ENCODE measurements around the gene GJB2. TPM values are rescaled to one million over a fixed set of nuclear protein-coding genes. Genes with fewer than 3 reads are reported as not detected.
A peak's percentile ranks its signal among the peaks of the same experiment; 100 is the strongest.

GJB2 gene
- total and polyA plus RNA-seq, 2 experiments from 2014 or later, result 0.11 to 0.20 TPM

- WGBS, 2 experiments (ENCODE audit: low coverage in 1 of 2, low lambda C conversion rate in 2 of 2, missing lambda C conversion rate in 2 of 2), result 37 to 50% methylated on average over 3 of the region's 3 CpGs
- Histone ChIP-seq H3F3A (ENCODE audit: insufficient read depth) (no peaks in the 10 kb centered on the region), H3K79me2 (ENCODE audit: insufficient read depth) (no peaks in the 10 kb centered on the region), H4K20me1 (ENCODE audit: insufficient read depth) (no peaks in the 10 kb centered on the region), H3K36me3 (ENCODE audit: low read depth) (no peaks in the 10 kb centered on the region), H3K9ac (no peak overlapping the region), H3K4me3 (no peak overlapping the region), H2AFZ (no peak overlapping the region), H3K27ac (no peak overlapping the region), H3K4me2 (ENCODE audit: unreplicated experiment) (no peak overlapping the region), H3K27me3 (replicated peaks; ENCODE audit: insufficient read depth) (peaks cover 10% of the 10 kb centered on the region; the same call in 1 of the 2 replicates), H3K4me1 (ENCODE audit: insufficient read depth) (no peaks in the 10 kb centered on the region), H3K9me3 (ENCODE audit: low read depth) (no peaks in the 10 kb centered on the region), H3K9me2 (ENCODE audit: insufficient read depth) (no peaks in the 10 kb centered on the region)
- in situ Hi-C loops (cut with MboI), result loop anchor here (25.0 kb wide), 2 partner anchors 506 to 656 kb away; no protein-coding TSS in a partner anchor
- DNase-seq, result no peak
- TF ChIP-seq EZH2 (IDR thresholded peaks at IDR 0.05; ENCODE audit: insufficient read depth, poor library complexity, severe bottlenecking) (no peak), EZH2phosphoT487 (IDR thresholded peaks at IDR 0.05; ENCODE audit: insufficient read depth, low read depth) (no peak)
Measured at GRCh38 chr13:20181188-20181587, 11.6 kb downstream of the GJB2 start.

GRCh38 chr13:20178156-20178555, 14.6 kb downstream of the GJB2 start:
- in situ Hi-C loops (cut with MboI), result loop anchor here (25.0 kb wide), 2 partner anchors 509 to 659 kb away; no protein-coding TSS in a partner anchor
- Histone ChIP-seq H3K4me3 (no peak overlapping the region), H3F3A (ENCODE audit: insufficient read depth) (0 out of 2 replicates have a peak, but pooled peaks cover 11% of the 10 kb centered on the region), H3K27me3 (replicated peaks; ENCODE audit: insufficient read depth) (peaks cover 10% of the 10 kb centered on the region; the same call in 1 of the 2 replicates), H3K9me3 (ENCODE audit: low read depth) (no peaks in the 10 kb centered on the region), H3K4me2 (ENCODE audit: unreplicated experiment) (no peak overlapping the region), H2AFZ (no peak overlapping the region), H3K79me2 (ENCODE audit: insufficient read depth) (no peaks in the 10 kb centered on the region), H4K20me1 (ENCODE audit: insufficient read depth) (no peaks in the 10 kb centered on the region), H3K9me2 (ENCODE audit: insufficient read depth) (no peaks in the 10 kb centered on the region), H3K4me1 (ENCODE audit: insufficient read depth) (peaks cover 12% of the 10 kb centered on the region), H3K36me3 (ENCODE audit: low read depth) (no peaks in the 10 kb centered on the region), H3K27ac (no peak overlapping the region), H3K9ac (no peak overlapping the region)
- WGBS, 2 experiments (ENCODE audit: low coverage in 1 of 2, low lambda C conversion rate in 2 of 2, missing lambda C conversion rate in 2 of 2), result 87% methylated on average over 5 of the region's 5 CpGs
- peak; percentile 16 for DNase-seq
- TF ChIP-seq EZH2phosphoT487 (IDR thresholded peaks at IDR 0.05; ENCODE audit: insufficient read depth, low read depth) (no peak), EZH2 (IDR thresholded peaks at IDR 0.05; ENCODE audit: insufficient read depth, poor library complexity, severe bottlenecking) (no peak)

GRCh38 chr13:20177049-20177831, 15.5 kb downstream of the GJB2 start:
- TF ChIP-seq EZH2 (IDR thresholded peaks at IDR 0.05; ENCODE audit: insufficient read depth, poor library complexity, severe bottlenecking) (no peak), EZH2phosphoT487 (IDR thresholded peaks at IDR 0.05; ENCODE audit: insufficient read depth, low read depth) (no peak)
- H3K4me3 ChIP-seq, result no peak overlapping the region

GRCh38 chr13:20175907-20176652, 16.7 kb downstream of the GJB2 start:
- no peak for TF ChIP-seq EZH2phosphoT487 (IDR thresholded peaks at IDR 0.05; ENCODE audit: insufficient read depth, low read depth)
- no peak for TF ChIP-seq EZH2 (IDR thresholded peaks at IDR 0.05; ENCODE audit: insufficient read depth, poor library complexity, severe bottlenecking)
- WGBS, 2 experiments (ENCODE audit: low coverage in 1 of 2, low lambda C conversion rate in 2 of 2, missing lambda C conversion rate in 2 of 2), result 83 to 86% methylated on average over 14 of the region's 14 CpGs
- no peak overlapping the region for H3K4me3 ChIP-seq
- H3K27ac ChIP-seq, result no peak overlapping the region
- in situ Hi-C loops (cut with MboI), result loop anchor here (25.0 kb wide), 2 partner anchors 511 to 661 kb away; no protein-coding TSS in a partner anchor
- no peaks in the 10 kb centered on the region for H3K79me2 ChIP-seq (ENCODE audit: insufficient read depth)
- no peaks in the 10 kb centered on the region for H3K9me2 ChIP-seq (ENCODE audit: insufficient read depth)
- H3K4me2 ChIP-seq (ENCODE audit: unreplicated experiment), result no peak overlapping the region
- no peaks in the 10 kb centered on the region for H3K36me3 ChIP-seq (ENCODE audit: low read depth)
- no peak for DNase-seq
- H3K27me3 ChIP-seq (replicated peaks; ENCODE audit: insufficient read depth), result peaks cover 6% of the 10 kb centered on the region; the same call in 1 of the 2 replicates
- no peaks in the 10 kb centered on the region for H3K9me3 ChIP-seq (ENCODE audit: low read depth)
- H3F3A ChIP-seq (ENCODE audit: insufficient read depth), result 0 out of 2 replicates have a peak, but pooled peaks cover 11% of the 10 kb centered on the region
- peaks cover 12% of the 10 kb centered on the region for H3K4me1 ChIP-seq (ENCODE audit: insufficient read depth)
- no peaks in the 10 kb centered on the region for H4K20me1 ChIP-seq (ENCODE audit: insufficient read depth)
- no peak overlapping the region for H3K9ac ChIP-seq
- H2AFZ ChIP-seq, result no peak overlapping the region

More at GRCh38 chr13:20177049-20177831, 15.5 kb downstream of the GJB2 start:
- peaks cover 10% of the 10 kb centered on the region; the same call in 1 of the 2 replicates for H3K27me3 ChIP-seq (replicated peaks; ENCODE audit: insufficient read depth)
- no peak overlapping the region for H3K27ac ChIP-seq
- peak overlapping the region; percentile 14 for H3K4me2 ChIP-seq (ENCODE audit: unreplicated experiment)
- no peaks in the 10 kb centered on the region for H3K79me2 ChIP-seq (ENCODE audit: insufficient read depth)
- H3K36me3 ChIP-seq (ENCODE audit: low read depth), result no peaks in the 10 kb centered on the region
- H4K20me1 ChIP-seq (ENCODE audit: insufficient read depth), result no peaks in the 10 kb centered on the region
- WGBS, 2 experiments (ENCODE audit: low coverage in 1 of 2, low lambda C conversion rate in 2 of 2, missing lambda C conversion rate in 2 of 2), result 66 to 70% methylated on average over 39 to 62 of the region's 67 CpGs
- H3K9me3 ChIP-seq (ENCODE audit: low read depth), result no peaks in the 10 kb centered on the region
- DNase-seq, result no peak
- H2AFZ ChIP-seq, result no peak overlapping the region
- no peak overlapping the region for H3K9ac ChIP-seq
- H3F3A ChIP-seq (ENCODE audit: insufficient read depth), result 0 out of 2 replicates have a peak, but pooled peaks cover 11% of the 10 kb centered on the region
- peaks cover 12% of the 10 kb centered on the region for H3K4me1 ChIP-seq (ENCODE audit: insufficient read depth)
- H3K9me2 ChIP-seq (ENCODE audit: insufficient read depth), result no peaks in the 10 kb centered on the region
- in situ Hi-C loops (cut with MboI), result loop anchor here (25.0 kb wide), 2 partner anchors 510 to 660 kb away; no protein-coding TSS in a partner anchor

All from GM23248 (cell line).